ENCODE measurements around the gene RTTN.

Gene RTTN

DNA sequence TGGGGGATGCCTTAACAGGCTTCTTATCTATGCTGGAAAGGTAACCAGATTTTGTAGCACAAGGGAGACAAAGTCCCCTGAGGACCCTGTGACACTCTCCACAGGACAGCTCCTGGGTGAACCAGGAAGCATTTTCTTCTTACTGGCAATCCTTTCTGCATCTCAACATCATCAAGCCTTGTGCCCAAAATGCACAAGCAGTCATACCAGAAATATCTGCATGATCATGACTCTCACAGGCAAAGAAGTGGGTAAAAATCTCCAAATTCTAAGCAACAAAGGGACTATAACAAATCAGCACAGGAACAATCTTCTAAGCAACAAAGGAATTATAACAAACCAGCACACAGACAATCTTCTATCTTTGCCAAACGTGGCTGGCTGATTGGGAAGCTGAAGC lies 158.7 kb downstream of the RTTN start:
- no peak overlapping the region for H2BK12ac ChIP-seq (ENCODE audit: low read length in 2 of 2)
- DNase-seq, result no peak
- no peak overlapping the region for H2BK15ac ChIP-seq (ENCODE audit: low read depth, poor library complexity, severe bottlenecking)
- H3K36me3 ChIP-seq (ENCODE audit: control insufficient read depth in 1 of 2, insufficient read depth in 2 of 2, low read depth in 1 of 2, low read length in 2 of 2), result peaks cover 0 to 10% of the 10 kb centered on the region in 2 experiments
- no peak overlapping the region for H2BK120ac ChIP-seq (ENCODE audit: low read depth, low read length)
- peak overlapping the region in 1 of 2 experiments; percentile 31 for H3K4me3 ChIP-seq (ENCODE audit: insufficient read depth in 1 of 2, low read depth in 1 of 2, low read length in 2 of 2)
- no peak overlapping the region for H2AK5ac ChIP-seq (ENCODE audit: low read length, severe bottlenecking)
- H4K8ac ChIP-seq (ENCODE audit: low read length), result no peak overlapping the region
- peaks cover 2% of the 10 kb centered on the region for H3K4me1 ChIP-seq (ENCODE audit: control insufficient read depth, insufficient read depth, low read depth, low read length)
- no peak overlapping the region for H3K23ac ChIP-seq (ENCODE audit: low read length in 2 of 2)
- H3K27me3 ChIP-seq (ENCODE audit: control insufficient read depth in 1 of 2, insufficient read depth in 1 of 2, low read length in 2 of 2), result no peaks in the 10 kb centered on the region
- no peak overlapping the region for H3K18ac ChIP-seq (ENCODE audit: low read depth in 1 of 2, low read length in 2 of 2)
- H3K4me2 ChIP-seq (ENCODE audit: low read length, poor library complexity, severe bottlenecking), result no peak overlapping the region
- H4K91ac ChIP-seq (ENCODE audit: low read length), result no peak overlapping the region
- H3K14ac ChIP-seq (ENCODE audit: low read length in 2 of 2), result no peak overlapping the region
- no peaks in the 10 kb centered on the region for H3K9me3 ChIP-seq (ENCODE audit: control insufficient read depth, low read length)
- H3K4ac ChIP-seq (ENCODE audit: low read depth in 1 of 2, low read length in 2 of 2), result no peak overlapping the region
- 83% methylated on average over 1 of the region's 1 CpG for WGBS
- no peak overlapping the region for H3K27ac ChIP-seq (ENCODE audit: low read length, poor library complexity, severe bottlenecking)
- no peaks in the 10 kb centered on the region for H3K79me1 ChIP-seq (replicated peaks; ENCODE audit: low read length, poor library complexity, severe bottlenecking)
- H2BK5ac ChIP-seq (ENCODE audit: low read depth, low read length, poor library complexity, severe bottlenecking), result no peak overlapping the region
- H3K9ac ChIP-seq (ENCODE audit: low read length), result peak overlapping the region; percentile 81
- no peak overlapping the region for H2AFZ ChIP-seq (ENCODE audit: low read depth, low read length)

DNA sequence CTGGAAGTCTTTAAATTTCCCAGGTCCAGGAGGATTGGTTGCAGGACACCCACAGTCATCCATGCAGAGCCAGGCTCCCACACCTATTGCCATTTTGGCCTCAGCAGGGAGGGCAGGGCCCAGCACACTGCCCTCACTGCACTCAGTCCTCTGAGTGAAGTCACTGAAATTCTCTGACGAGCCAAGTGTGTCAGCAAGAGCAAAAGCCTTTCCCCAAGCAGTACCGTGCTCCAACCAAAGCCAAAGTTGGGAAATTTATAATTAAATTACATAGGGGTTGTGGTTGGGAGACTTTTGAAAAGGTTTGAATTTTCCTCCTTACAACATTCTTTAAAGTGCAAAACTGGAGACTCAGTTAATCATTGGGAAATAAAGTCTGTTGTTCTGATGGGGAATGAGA lies 159.3 kb downstream of the RTTN start:
- H2BK120ac ChIP-seq (ENCODE audit: low read depth, low read length), result no peak overlapping the region
- peak overlapping the region; percentile 77 for H4K91ac ChIP-seq (ENCODE audit: low read length)
- no peaks in the 10 kb centered on the region for H3K79me1 ChIP-seq (replicated peaks; ENCODE audit: low read length, poor library complexity, severe bottlenecking)
- H3K4ac ChIP-seq (ENCODE audit: low read depth in 1 of 2, low read length in 2 of 2), result no peak overlapping the region
- no peak overlapping the region for H3K14ac ChIP-seq (ENCODE audit: low read length in 2 of 2)
- H3K27ac ChIP-seq (ENCODE audit: low read length, poor library complexity, severe bottlenecking), result no peak overlapping the region
- peaks cover 2% of the 10 kb centered on the region for H3K4me1 ChIP-seq (ENCODE audit: control insufficient read depth, insufficient read depth, low read depth, low read length)
- peaks cover 0 to 8% of the 10 kb centered on the region in 2 experiments for H3K36me3 ChIP-seq (ENCODE audit: control insufficient read depth in 1 of 2, insufficient read depth in 2 of 2, low read depth in 1 of 2, low read length in 2 of 2)
- no peak overlapping the region for H3K23ac ChIP-seq (ENCODE audit: low read length in 2 of 2)
- 89% methylated on average over 1 of the region's 2 CpGs for WGBS
- H4K8ac ChIP-seq (ENCODE audit: low read length), result no peak overlapping the region
- no peaks in the 10 kb centered on the region for H3K27me3 ChIP-seq (ENCODE audit: control insufficient read depth in 1 of 2, insufficient read depth in 1 of 2, low read length in 2 of 2)
- peak overlapping the region in 1 of 2 experiments; percentile 31 for H3K4me3 ChIP-seq (ENCODE audit: insufficient read depth in 1 of 2, low read depth in 1 of 2, low read length in 2 of 2)
- no peak overlapping the region for H2BK12ac ChIP-seq (ENCODE audit: low read length in 2 of 2)
- H3K18ac ChIP-seq (ENCODE audit: low read depth in 1 of 2, low read length in 2 of 2), result no peak overlapping the region
- no peak overlapping the region for H2AFZ ChIP-seq (ENCODE audit: low read depth, low read length)
- no peak overlapping the region for H3K4me2 ChIP-seq (ENCODE audit: low read length, poor library complexity, severe bottlenecking)
- no peak for DNase-seq
- no peak overlapping the region for H2BK15ac ChIP-seq (ENCODE audit: low read depth, poor library complexity, severe bottlenecking)
- peak overlapping the region; percentile 81 for H3K9ac ChIP-seq (ENCODE audit: low read length)
- no peak overlapping the region for H2AK5ac ChIP-seq (ENCODE audit: low read length, severe bottlenecking)
- H2BK5ac ChIP-seq (ENCODE audit: low read depth, low read length, poor library complexity, severe bottlenecking), result no peak overlapping the region
- H3K9me3 ChIP-seq (ENCODE audit: control insufficient read depth, low read length), result no peaks in the 10 kb centered on the region

DNA sequence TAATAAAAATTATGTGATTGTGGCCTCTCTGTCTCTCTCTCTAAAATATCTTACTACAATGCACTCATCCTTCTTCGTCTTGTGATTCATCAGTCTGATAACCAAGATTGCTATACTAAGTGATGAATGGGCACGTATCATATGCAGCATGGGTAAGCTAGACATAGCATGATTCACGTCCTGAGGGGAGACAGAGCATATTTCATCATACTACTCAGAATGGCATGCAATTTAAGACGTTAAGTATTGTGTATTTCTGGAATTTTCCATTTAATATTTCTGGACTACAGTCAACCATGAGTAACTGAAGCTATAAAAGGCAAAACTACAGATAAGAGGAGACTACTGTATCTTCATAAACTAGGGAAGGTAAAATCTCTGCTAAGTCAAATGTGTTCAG lies 160.9 kb downstream of the RTTN start:
- no peak overlapping the region for H2BK15ac ChIP-seq (ENCODE audit: low read depth, poor library complexity, severe bottlenecking)
- no peak overlapping the region for H3K14ac ChIP-seq (ENCODE audit: low read length in 2 of 2)
- no peak overlapping the region for H3K18ac ChIP-seq (ENCODE audit: low read depth in 1 of 2, low read length in 2 of 2)
- peak; percentile 92 for DNase-seq
- no peaks in the 10 kb centered on the region for H3K36me3 ChIP-seq (ENCODE audit: control insufficient read depth in 1 of 2, insufficient read depth in 2 of 2, low read depth in 1 of 2, low read length in 2 of 2)
- no peaks in the 10 kb centered on the region for H3K27me3 ChIP-seq (ENCODE audit: control insufficient read depth in 1 of 2, insufficient read depth in 1 of 2, low read length in 2 of 2)
- H3K4me2 ChIP-seq (ENCODE audit: low read length, poor library complexity, severe bottlenecking), result no peak overlapping the region
- H3K4ac ChIP-seq (ENCODE audit: low read depth in 1 of 2, low read length in 2 of 2), result no peak overlapping the region
- no peaks in the 10 kb centered on the region for H3K79me1 ChIP-seq (replicated peaks; ENCODE audit: low read length, poor library complexity, severe bottlenecking)
- H3K4me3 ChIP-seq (ENCODE audit: insufficient read depth in 1 of 2, low read depth in 1 of 2, low read length in 2 of 2), result no peak overlapping the region
- no peak overlapping the region for H2BK120ac ChIP-seq (ENCODE audit: low read depth, low read length)
- H2AFZ ChIP-seq (ENCODE audit: low read depth, low read length), result no peak overlapping the region
- no peak overlapping the region for H2BK5ac ChIP-seq (ENCODE audit: low read depth, low read length, poor library complexity, severe bottlenecking)
- peak overlapping the region; percentile 81 for H3K9ac ChIP-seq (ENCODE audit: low read length)
- no peak overlapping the region for H3K23ac ChIP-seq (ENCODE audit: low read length in 2 of 2)
- H3K27ac ChIP-seq (ENCODE audit: low read length, poor library complexity, severe bottlenecking), result no peak overlapping the region
- no peaks in the 10 kb centered on the region for H3K9me3 ChIP-seq (ENCODE audit: control insufficient read depth, low read length)
- no peak overlapping the region for H4K8ac ChIP-seq (ENCODE audit: low read length)
- H3K4me1 ChIP-seq (ENCODE audit: control insufficient read depth, insufficient read depth, low read depth, low read length), result peaks cover 2% of the 10 kb centered on the region
- no peak overlapping the region for H2AK5ac ChIP-seq (ENCODE audit: low read length, severe bottlenecking)
- no peak overlapping the region for H4K91ac ChIP-seq (ENCODE audit: low read length)
- no peak overlapping the region for H2BK12ac ChIP-seq (ENCODE audit: low read length in 2 of 2)
- 0% methylated on average over 1 of the region's 4 CpGs for WGBS

DNA sequence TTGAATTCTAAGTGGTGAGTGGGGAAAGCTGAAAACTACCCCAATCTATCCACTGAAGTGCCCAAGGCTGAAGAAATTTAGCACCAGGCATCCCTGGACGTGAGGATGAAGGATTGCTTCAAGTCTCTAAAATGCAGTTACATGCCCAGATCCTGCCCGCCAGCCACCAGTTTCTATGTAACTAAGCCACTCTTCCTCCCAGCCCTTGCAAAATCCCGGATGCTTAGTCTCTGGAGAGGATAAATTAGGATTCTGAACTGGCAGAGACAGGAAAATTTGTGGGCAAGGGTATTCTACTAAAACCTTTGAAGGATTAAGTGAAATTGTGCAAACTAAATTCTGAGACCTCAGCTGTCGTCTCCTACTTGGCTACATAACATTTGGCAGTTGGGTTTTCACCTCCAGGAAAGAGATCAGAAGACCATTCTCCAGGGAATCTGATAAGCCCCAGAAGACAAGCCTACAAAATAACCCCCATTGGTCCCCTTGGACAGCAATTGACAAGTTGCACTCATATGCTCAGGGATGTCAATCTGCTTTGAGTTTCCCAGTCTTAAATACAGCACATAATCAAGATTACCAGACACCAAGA lies 163.9 kb downstream of the RTTN start:
- no peak overlapping the region for H4K91ac ChIP-seq (ENCODE audit: low read length)
- H3K27ac ChIP-seq (ENCODE audit: low read length, poor library complexity, severe bottlenecking), result no peak overlapping the region
- WGBS, result 92% methylated on average over 3 of the region's 4 CpGs
- H3K9ac ChIP-seq (ENCODE audit: low read length), result no peak overlapping the region
- no peak overlapping the region for H3K14ac ChIP-seq (ENCODE audit: low read length in 2 of 2)
- peaks cover 2% of the 10 kb centered on the region for H3K4me1 ChIP-seq (ENCODE audit: control insufficient read depth, insufficient read depth, low read depth, low read length)
- no peak overlapping the region for H4K8ac ChIP-seq (ENCODE audit: low read length)
- H3K9me3 ChIP-seq (ENCODE audit: control insufficient read depth, low read length), result no peaks in the 10 kb centered on the region
- no peak overlapping the region for H3K4me3 ChIP-seq (ENCODE audit: insufficient read depth in 1 of 2, low read depth in 1 of 2, low read length in 2 of 2)
- no peak overlapping the region for H2AK5ac ChIP-seq (ENCODE audit: low read length, severe bottlenecking)
- H3K4me2 ChIP-seq (ENCODE audit: low read length, poor library complexity, severe bottlenecking), result no peak overlapping the region
- no peak overlapping the region for H3K4ac ChIP-seq (ENCODE audit: low read depth in 1 of 2, low read length in 2 of 2)
- H3K79me1 ChIP-seq (replicated peaks; ENCODE audit: low read length, poor library complexity, severe bottlenecking), result no peaks in the 10 kb centered on the region
- H2BK15ac ChIP-seq (ENCODE audit: low read depth, poor library complexity, severe bottlenecking), result no peak overlapping the region
- no peaks in the 10 kb centered on the region for H3K27me3 ChIP-seq (ENCODE audit: control insufficient read depth in 1 of 2, insufficient read depth in 1 of 2, low read length in 2 of 2)
- peaks cover 7 to 12% of the 10 kb centered on the region in 2 experiments for H3K36me3 ChIP-seq (ENCODE audit: control insufficient read depth in 1 of 2, insufficient read depth in 2 of 2, low read depth in 1 of 2, low read length in 2 of 2)
- no peak overlapping the region for H2AFZ ChIP-seq (ENCODE audit: low read depth, low read length)
- no peak overlapping the region for H3K18ac ChIP-seq (ENCODE audit: low read depth in 1 of 2, low read length in 2 of 2)
- no peak overlapping the region for H3K23ac ChIP-seq (ENCODE audit: low read length in 2 of 2)
- H2BK5ac ChIP-seq (ENCODE audit: low read depth, low read length, poor library complexity, severe bottlenecking), result no peak overlapping the region
- no peak overlapping the region for H2BK12ac ChIP-seq (ENCODE audit: low read length in 2 of 2)
- no peak for DNase-seq
- no peak overlapping the region for H2BK120ac ChIP-seq (ENCODE audit: low read depth, low read length)

Data from mesenchymal stem cell (in vitro differentiated cells and primary cell).